Stimulated activated memory B cell treated with anti-CD40 and anti-IgM and Interleukin-4, amounts not matched to agents 10 μg/mL and 1 μg/mL and 100 μg/mL, for 72 hours (primary cell): Measurements from ENCODE around the gene RASA3.

Experiments
- ATAC-seq: fragments of 150-1000 bp; cut with Tn5 transposase; 2 replicates; pipeline ENCODE4 v1.10.0; 2021
- H3K27ac Mint-ChIP-seq: one replicate; pipeline ENCODE4 v1.8.0; 2022; ENCODE audit warnings: mild to moderate bottlenecking, mixed read lengths
- H3K27me3 Mint-ChIP-seq: one replicate; pipeline ENCODE4 v1.8.0; 2022; ENCODE audit warnings: mixed read lengths
- H3K36me3 Mint-ChIP-seq: one replicate; pipeline ENCODE4 v1.8.0; 2022; ENCODE audit warnings: mixed read lengths
- H3K4me1 Mint-ChIP-seq: one replicate; pipeline ENCODE4 v1.8.0; 2022; ENCODE audit warnings: mixed read lengths
- H3K4me3 Mint-ChIP-seq: one replicate; pipeline ENCODE4 v1.8.0; 2022; ENCODE audit warnings: mild to moderate bottlenecking, moderate library complexity, mixed read lengths
- H3K9me3 Mint-ChIP-seq: one replicate; pipeline ENCODE4 v1.8.0; 2022; ENCODE audit warnings: mixed read lengths

RASA3 gene

GRCh38 chr13:114074671-114075315 is 57.6 kb downstream of the RASA3 start:
- Mint-ChIP-seq H3K4me3 (no peak overlapping the region), H3K4me1 (peaks cover 47% of the 10 kb centered on the region), H3K27me3 (no peaks in the 10 kb centered on the region), H3K36me3 (peaks cover 42% of the 10 kb centered on the region), H3K27ac (no peak overlapping the region), H3K9me3 (peaks cover 3% of the 10 kb centered on the region)
- no peak for ATAC-seq

DNA sequence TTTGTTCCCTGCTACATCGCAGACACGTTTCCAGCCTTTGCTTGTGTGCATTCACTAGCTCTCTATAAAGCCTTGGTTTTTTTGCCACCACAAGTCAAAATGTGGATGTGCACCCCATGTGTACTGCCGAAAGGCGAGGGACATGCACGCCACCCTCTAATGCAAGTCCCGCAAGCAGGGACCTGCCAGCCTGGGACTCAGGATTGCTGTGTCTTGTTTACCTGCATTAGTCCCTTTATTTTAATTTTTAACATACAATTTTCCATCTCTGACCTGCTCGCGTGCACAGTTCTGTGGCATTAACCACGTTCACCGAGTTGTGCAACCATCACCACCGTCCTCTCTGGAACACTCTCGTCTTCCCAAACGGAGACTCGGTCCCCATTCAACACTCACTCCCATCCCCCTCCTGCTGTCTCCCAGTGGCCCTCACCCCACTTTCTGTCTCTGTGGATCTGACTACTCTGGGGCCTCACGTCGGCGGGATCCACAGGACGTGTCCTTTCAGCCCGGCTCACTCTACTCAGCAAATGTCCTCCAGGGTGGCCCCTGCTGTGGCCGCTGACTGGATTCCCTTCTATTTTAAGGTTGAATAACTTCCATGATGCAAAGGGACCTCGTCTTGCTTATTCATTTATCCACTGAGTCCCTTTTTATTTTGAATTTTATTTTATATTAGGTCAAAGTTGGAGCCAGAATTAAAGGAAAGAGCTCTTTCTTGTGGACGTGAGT is 58.4 kb downstream of the RASA3 start:
- H3K36me3 Mint-ChIP-seq = peaks cover 42% of the 10 kb centered on the region
- peaks cover 44% of the 10 kb centered on the region for H3K4me1 Mint-ChIP-seq
- H3K27ac Mint-ChIP-seq = no peak overlapping the region

DNA sequence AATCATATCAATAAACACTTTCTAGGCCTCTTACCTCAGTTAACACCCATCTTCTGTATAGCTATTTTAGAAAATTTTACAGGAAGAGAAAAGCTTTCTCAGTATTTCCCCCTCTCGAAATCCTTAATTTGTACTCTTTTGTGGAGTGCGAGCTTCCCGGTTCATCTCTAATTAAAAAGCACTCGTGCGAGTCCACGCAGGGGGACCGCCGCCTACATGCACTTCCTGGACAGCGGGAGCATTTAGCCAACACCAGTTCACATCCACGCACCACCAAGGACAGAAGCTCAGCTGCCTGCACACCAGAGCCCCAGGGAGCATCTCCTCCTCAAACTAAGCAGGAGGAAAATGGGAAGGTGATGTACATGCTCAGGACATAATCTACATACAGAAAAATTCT is 60.0 kb downstream of the RASA3 start:
- Mint-ChIP-seq H3K9me3 (peaks cover 3% of the 10 kb centered on the region), H3K4me3 (no peak overlapping the region), H3K36me3 (peaks cover 42% of the 10 kb centered on the region), H3K27me3 (no peaks in the 10 kb centered on the region), H3K27ac (peak overlapping the region; percentile 47), H3K4me1 (peaks cover 44% of the 10 kb centered on the region)
- ATAC-seq = no peak

More for the DNA sequence above, 58.4 kb downstream of the RASA3 start:
- peaks cover 3% of the 10 kb centered on the region for H3K9me3 Mint-ChIP-seq
- no peak overlapping the region for H3K4me3 Mint-ChIP-seq
- no peaks in the 10 kb centered on the region for H3K27me3 Mint-ChIP-seq
- ATAC-seq = no peak

- Mint-ChIP-seq H3K27ac (peak overlapping the region; percentile 47), H3K4me3 (no peak overlapping the region), H3K4me1 (peaks cover 43% of the 10 kb centered on the region), H3K36me3 (peaks cover 41% of the 10 kb centered on the region), H3K27me3 (no peaks in the 10 kb centered on the region), H3K9me3 (peaks cover 3% of the 10 kb centered on the region)
- ATAC-seq = no peak
These were observed 60.4 kb downstream of the RASA3 start for GRCh38 chr13:114071991-114072390.

DNA sequence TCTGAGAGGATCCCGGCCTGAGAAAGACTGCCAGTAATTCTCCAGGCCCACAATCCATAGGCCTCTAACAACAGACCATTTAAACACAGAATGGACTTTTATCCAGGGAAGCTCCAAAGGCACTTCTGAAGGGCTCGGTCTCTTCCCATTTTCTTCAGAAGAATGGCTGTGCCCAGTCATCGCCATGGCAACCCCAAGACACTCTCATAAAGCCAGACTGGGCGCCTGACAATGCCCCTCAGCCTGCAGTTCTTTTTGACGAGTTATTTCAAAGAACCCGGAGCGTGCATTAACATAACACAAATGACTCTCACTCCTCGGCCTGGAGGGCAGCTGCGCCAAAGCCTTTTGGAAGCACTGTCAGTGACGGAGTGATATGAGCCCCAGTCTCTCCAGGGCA is 61.0 kb downstream of the RASA3 start:
- no peak overlapping the region for H3K4me3 Mint-ChIP-seq

DNA sequence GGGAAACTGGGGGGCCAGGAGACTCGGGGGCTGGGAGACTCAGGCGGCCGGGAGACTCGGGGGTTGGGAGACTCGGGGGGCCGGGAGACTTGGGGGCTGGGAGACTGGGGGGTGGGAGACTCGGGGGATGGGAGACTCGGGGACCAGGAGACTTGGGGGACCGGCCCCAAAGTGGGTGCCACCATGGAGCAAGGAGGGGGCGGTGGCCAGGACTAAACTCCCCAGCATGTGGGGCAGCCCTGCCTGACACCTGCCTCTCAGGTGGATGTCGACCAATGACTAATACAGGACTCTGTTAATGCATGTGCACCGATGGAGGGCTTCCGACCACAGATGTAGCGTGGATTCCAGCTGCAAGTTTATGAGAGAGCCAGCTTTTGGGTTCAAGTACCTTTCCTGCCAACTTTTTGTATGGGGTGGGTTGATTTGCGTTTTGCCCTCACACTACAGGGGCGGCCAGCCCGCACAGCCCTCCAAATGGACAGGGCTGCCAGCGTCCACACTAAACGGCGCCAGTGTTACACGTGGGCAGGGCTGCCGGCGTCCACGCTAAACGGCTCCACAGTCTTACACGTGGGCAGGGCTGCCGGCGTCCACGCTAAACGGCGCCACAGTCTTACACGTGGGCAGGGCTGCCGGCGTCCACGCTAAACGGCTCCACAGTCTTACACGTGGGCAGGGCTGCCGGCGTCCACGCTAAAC is 62.2 kb downstream of the RASA3 start:
- Mint-ChIP-seq H3K27me3 (no peaks in the 10 kb centered on the region), H3K27ac (no peak overlapping the region), H3K4me3 (no peak overlapping the region), H3K9me3 (peaks cover 3% of the 10 kb centered on the region), H3K4me1 (peaks cover 55% of the 10 kb centered on the region), H3K36me3 (peaks cover 36% of the 10 kb centered on the region)
- no peak for ATAC-seq

More for the DNA sequence above, 61.0 kb downstream of the RASA3 start:
- H3K27ac Mint-ChIP-seq = peak overlapping the region; percentile 47
- no peaks in the 10 kb centered on the region for H3K27me3 Mint-ChIP-seq
- peaks cover 36% of the 10 kb centered on the region for H3K36me3 Mint-ChIP-seq
- peaks cover 43% of the 10 kb centered on the region for H3K4me1 Mint-ChIP-seq
- H3K9me3 Mint-ChIP-seq = peaks cover 3% of the 10 kb centered on the region
- ATAC-seq = no peak

- H3K27ac Mint-ChIP-seq = peak overlapping the region; percentile 95
- peaks cover 36% of the 10 kb centered on the region for H3K36me3 Mint-ChIP-seq
- no peak for ATAC-seq
- H3K4me3 Mint-ChIP-seq = no peak overlapping the region
- peaks cover 62% of the 10 kb centered on the region for H3K4me1 Mint-ChIP-seq
- peaks cover 3% of the 10 kb centered on the region for H3K9me3 Mint-ChIP-seq
- H3K27me3 Mint-ChIP-seq = no peaks in the 10 kb centered on the region
These were observed 62.9 kb downstream of the RASA3 start for GRCh38 chr13:114069376-114070097.

DNA sequence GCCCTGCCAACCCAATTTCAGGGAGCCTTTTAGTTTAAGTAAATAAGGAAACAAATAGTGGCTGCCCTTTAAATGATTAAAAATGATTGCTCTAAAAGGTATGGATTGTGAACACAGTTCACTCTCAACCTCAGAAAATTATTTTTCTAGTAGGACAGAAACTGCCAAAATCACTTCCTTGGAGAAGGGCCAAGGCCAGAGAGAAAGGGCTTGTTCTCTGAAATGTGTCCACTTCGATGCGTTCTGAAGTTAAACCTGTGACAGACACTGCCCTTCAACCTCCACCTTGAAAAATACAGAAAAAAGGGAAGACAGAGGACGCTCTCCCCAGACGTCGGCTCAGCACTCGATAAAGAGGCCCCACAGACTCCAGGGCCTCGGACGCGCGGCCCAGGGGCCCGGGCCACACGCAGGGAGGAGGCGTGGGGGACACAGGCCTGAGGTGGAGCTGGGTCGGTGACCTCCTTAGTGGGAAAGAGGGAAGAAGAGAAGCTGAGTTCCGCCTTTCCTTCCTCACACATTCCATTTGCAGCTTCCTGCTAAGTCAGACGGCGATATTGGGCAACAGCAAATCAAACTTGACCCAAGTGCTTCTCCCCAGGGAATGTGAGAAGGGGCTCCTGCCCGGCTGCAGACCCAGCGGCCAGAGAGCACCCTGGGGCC is 63.6 kb downstream of the RASA3 start:
- H3K27ac Mint-ChIP-seq = peak overlapping the region; percentile 95
- H3K36me3 Mint-ChIP-seq = peaks cover 29% of the 10 kb centered on the region
- H3K4me1 Mint-ChIP-seq = peaks cover 63% of the 10 kb centered on the region
- H3K4me3 Mint-ChIP-seq = no peak overlapping the region
- ATAC-seq = no peak
- no peaks in the 10 kb centered on the region for H3K27me3 Mint-ChIP-seq
- peaks cover 3% of the 10 kb centered on the region for H3K9me3 Mint-ChIP-seq

GRCh38 chr13:114067886-114068651 is 64.4 kb downstream of the RASA3 start:
- H3K4me3 Mint-ChIP-seq = peak overlapping the region; percentile 71
- no peaks in the 10 kb centered on the region for H3K27me3 Mint-ChIP-seq
- ATAC-seq = peak; percentile 62
- peaks cover 68% of the 10 kb centered on the region for H3K4me1 Mint-ChIP-seq
- H3K27ac Mint-ChIP-seq = peak overlapping the region; percentile 95
- H3K36me3 Mint-ChIP-seq = peaks cover 24% of the 10 kb centered on the region
- peaks cover 3% of the 10 kb centered on the region for H3K9me3 Mint-ChIP-seq

DNA sequence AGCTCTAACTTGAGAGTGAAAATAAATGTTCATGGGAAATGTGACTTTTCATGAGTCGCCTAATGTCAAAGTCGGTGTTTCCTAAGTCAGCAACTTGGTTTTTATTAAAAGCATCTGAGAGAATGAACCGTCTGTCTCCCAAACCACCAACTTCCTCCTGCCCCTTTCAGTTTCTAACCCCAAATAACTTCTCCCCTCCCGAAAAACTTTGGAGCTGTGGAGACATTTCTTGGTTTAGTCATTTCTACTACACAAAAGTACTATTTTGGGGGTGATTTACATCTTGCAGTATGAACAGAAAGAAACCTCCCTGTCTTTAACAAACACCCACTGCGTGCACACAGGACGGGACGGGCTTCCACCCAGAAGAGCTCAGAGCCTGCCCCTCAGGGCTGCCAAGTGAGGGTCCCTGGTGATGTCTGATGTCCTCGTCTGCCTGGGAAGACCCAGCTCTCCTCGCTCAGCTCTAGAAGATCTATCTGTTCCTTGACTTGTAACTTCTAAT is 65.0 kb downstream of the RASA3 start:
- peak overlapping the region; percentile 95 for H3K27ac Mint-ChIP-seq
- peak; percentile 75 for ATAC-seq
- H3K9me3 Mint-ChIP-seq = peaks cover 3% of the 10 kb centered on the region

GRCh38 chr13:114066956-114067355 is 65.5 kb downstream of the RASA3 start:
- peaks cover 13% of the 10 kb centered on the region for H3K36me3 Mint-ChIP-seq
- peak; percentile 10 for ATAC-seq
- H3K27me3 Mint-ChIP-seq = no peaks in the 10 kb centered on the region
- peaks cover 3% of the 10 kb centered on the region for H3K9me3 Mint-ChIP-seq
- peak overlapping the region; percentile 95 for H3K27ac Mint-ChIP-seq
- peaks cover 67% of the 10 kb centered on the region for H3K4me1 Mint-ChIP-seq
- H3K4me3 Mint-ChIP-seq = peak overlapping the region; percentile 71

More for the DNA sequence above, 65.0 kb downstream of the RASA3 start:
- Mint-ChIP-seq H3K27me3 (no peaks in the 10 kb centered on the region), H3K4me1 (peaks cover 71% of the 10 kb centered on the region), H3K4me3 (peak overlapping the region; percentile 71), H3K36me3 (peaks cover 18% of the 10 kb centered on the region)

DNA sequence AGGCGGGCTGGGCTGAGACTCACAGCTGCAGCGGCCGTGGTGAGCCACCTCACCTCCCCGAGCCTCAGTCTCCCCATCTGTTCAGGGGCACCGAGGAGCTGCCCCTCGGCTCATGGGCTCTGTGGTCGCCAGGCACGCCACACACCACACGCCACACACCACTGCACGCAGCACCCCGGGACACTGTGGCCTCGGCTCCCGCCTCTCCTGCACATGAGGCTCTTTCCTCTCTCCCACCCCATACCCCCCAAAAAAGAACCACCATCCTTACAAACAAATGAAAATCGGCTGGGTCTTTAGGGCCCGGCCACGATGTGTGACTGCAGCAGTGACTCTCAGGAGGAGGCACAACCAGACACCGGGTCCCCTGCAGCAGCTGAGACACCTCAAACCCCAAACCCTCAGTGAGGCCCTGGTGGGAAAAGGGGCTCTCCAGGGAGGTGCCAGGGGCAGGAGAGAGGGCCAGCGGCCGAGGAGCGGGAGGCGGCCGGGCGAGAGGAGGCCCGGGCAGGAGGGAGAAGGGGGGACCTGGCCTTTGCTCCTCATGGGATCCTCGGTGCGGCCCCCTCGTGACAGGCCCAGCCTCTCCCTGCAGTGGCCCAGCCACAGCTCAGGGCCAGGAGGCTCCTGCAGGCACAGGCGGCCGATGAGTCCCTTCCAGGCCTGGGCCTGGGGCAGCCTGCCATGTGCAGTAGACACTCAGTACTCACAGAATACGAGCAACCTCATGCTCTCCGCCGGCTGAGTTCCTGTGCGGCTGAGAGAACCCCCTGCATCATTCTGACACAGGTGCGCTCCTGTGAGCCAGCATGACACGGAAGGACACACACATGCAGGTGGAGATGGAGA is 66.3 kb downstream of the RASA3 start:
- H3K36me3 Mint-ChIP-seq = peaks cover 5% of the 10 kb centered on the region
- peaks cover 3% of the 10 kb centered on the region for H3K9me3 Mint-ChIP-seq
- no peaks in the 10 kb centered on the region for H3K27me3 Mint-ChIP-seq
- H3K27ac Mint-ChIP-seq = peak overlapping the region; percentile 95
- ATAC-seq = peak; percentile 50
- H3K4me1 Mint-ChIP-seq = peaks cover 72% of the 10 kb centered on the region
- H3K4me3 Mint-ChIP-seq = peak overlapping the region; percentile 92
